ENCODE data around the gene VKORC1L1.
"Not testable (repeated sequence)": the region's sequence is repeated elsewhere in the genome, so short reads cannot be mapped to it uniquely, and the experiment has no call there.

VKORC1L1 gene
- total RNA-seq: 10.3 to 12.8 (median 12.6) reads per million in 3 donors

DNA sequence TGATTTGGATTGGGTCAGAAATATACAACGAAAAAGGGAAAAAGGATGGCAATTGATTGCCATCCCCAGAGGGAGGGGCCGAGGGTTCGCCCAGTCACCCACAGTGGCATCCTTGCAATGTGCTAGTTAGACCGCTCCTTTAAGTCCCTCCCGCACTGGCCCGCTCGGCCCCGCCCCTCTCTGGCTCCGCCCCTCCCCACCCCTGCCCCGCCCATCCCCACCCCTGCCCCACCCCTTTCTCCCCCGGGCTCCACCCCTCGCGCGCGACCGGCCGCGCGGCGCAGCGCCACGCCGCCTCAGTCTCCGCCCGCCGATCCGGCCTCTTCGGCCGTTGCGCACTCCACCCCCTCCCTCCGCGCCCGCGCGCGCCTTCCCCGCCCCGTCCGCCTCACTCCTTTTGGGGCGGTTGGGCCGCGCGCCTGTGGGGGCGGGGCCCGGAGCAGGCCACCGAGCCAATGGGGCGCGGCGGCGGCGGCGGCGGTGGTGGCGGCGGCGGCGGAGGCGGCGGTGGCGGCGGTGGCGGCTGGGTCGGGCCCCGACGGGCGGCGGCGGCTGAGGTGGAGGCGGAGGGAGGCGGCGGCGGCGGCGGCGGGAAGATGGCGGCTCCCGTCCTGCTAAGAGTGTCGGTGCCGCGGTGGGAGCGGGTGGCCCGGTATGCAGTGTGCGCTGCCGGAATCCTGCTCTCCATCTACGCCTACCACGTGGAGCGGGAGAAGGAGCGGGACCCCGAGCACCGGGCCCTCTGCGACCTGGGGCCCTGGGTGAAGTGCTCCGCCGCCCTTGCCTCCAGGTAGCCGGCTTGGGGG lies at the start of gene VKORC1L1:
Gene VKORC1L1 (plus strand): TSS at position 299 of the 806 bp plus-strand sequence. CDS start 298 bp downstream, at position 597.
- peak; percentile 90 to 94 (median 92) for DNase-seq

DNA sequence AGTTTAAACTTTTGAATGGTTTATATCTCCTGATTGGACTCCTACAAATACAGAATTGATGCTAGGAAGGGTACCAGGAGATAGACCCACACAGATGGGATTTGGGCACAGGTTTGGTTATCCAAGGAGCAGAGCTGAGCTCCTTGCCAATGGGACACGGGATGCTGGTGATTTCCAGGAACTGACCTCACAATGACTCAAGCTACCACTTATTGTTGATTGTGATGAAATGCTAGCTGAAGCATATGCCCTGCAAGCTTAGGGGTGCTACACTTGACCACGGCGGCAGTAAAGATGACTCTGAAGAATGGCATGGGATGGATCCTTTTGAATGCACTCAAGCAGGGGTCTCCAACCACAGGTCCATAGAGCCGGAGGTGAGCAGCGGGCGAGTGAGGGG lies 45.5 kb upstream of the VKORC1L1 start:
- Histone ChIP-seq H3K9me3 (ENCODE audit: control insufficient read depth, low read length) (no peaks in the 10 kb centered on the region), H3K27ac (ENCODE audit: insufficient read depth, low read length, poor library complexity, severe bottlenecking) (no peak overlapping the region), H3K4me1 (ENCODE audit: control insufficient read depth, insufficient read depth, low read length, poor library complexity, severe bottlenecking) (no peaks in the 10 kb centered on the region), H3K4me3 (ENCODE audit: insufficient read depth, low read depth, low read length, poor library complexity, severe bottlenecking) (no peak overlapping the region), H3K27me3 (replicated peaks; ENCODE audit: control insufficient read depth, insufficient read depth, low read length, poor library complexity, severe bottlenecking) (no peaks in the 10 kb centered on the region), H3K36me3 (ENCODE audit: control insufficient read depth, insufficient read depth, low read length) (no peaks in the 10 kb centered on the region)
- DNase-seq: no peak

More for the DNA sequence above, at the start of gene VKORC1L1:
- Histone ChIP-seq H3K4me3 (ENCODE audit: insufficient read depth, low read depth, low read length, poor library complexity, severe bottlenecking) (peak within 1 kb of the TSS; percentile 65), H3K4me1 (ENCODE audit: control insufficient read depth, insufficient read depth, low read length, poor library complexity, severe bottlenecking) (peaks cover 3% of the 10 kb centered on the region), H3K27me3 (replicated peaks; ENCODE audit: control insufficient read depth, insufficient read depth, low read length, poor library complexity, severe bottlenecking) (no peaks in the 10 kb centered on the region), H3K36me3 (ENCODE audit: control insufficient read depth, insufficient read depth, low read length) (no peaks in the 10 kb centered on the region), H3K9me3 (ENCODE audit: control insufficient read depth, low read length) (no peaks in the 10 kb centered on the region), H3K27ac (ENCODE audit: insufficient read depth, low read length, poor library complexity, severe bottlenecking) (peak within 1 kb of the TSS; percentile 48)

DNA sequence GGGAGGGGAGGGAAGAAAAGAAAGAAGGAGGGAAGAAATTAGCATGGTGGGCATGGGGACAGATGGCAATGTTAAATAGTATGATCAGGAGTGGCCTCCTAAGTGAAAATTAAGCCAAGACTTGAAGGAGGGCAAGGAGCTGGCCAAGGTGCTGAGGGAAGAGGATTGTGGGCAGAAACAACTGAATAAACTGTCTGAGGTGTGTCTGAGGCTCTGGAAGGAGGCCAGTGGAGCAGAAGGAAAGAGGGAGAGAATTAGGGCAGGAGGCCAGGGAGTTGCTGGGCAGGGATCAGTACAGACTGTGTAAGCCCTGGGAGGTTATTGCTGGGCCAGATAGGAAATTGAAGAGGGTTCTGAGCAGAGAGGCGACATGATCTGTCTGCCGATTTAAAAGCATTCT lies 40.6 kb upstream of the VKORC1L1 start:
- H3K4me1 ChIP-seq (ENCODE audit: control insufficient read depth, insufficient read depth, low read length, poor library complexity, severe bottlenecking): no peaks in the 10 kb centered on the region
- DNase-seq: no peak
- no peak overlapping the region for H3K4me3 ChIP-seq (ENCODE audit: insufficient read depth, low read depth, low read length, poor library complexity, severe bottlenecking)
- no peak overlapping the region for H3K27ac ChIP-seq (ENCODE audit: insufficient read depth, low read length, poor library complexity, severe bottlenecking)
- no peaks in the 10 kb centered on the region for H3K36me3 ChIP-seq (ENCODE audit: control insufficient read depth, insufficient read depth, low read length)
- no peaks in the 10 kb centered on the region for H3K9me3 ChIP-seq (ENCODE audit: control insufficient read depth, low read length)
- H3K27me3 ChIP-seq (replicated peaks; ENCODE audit: control insufficient read depth, insufficient read depth, low read length, poor library complexity, severe bottlenecking): no peaks in the 10 kb centered on the region

DNA sequence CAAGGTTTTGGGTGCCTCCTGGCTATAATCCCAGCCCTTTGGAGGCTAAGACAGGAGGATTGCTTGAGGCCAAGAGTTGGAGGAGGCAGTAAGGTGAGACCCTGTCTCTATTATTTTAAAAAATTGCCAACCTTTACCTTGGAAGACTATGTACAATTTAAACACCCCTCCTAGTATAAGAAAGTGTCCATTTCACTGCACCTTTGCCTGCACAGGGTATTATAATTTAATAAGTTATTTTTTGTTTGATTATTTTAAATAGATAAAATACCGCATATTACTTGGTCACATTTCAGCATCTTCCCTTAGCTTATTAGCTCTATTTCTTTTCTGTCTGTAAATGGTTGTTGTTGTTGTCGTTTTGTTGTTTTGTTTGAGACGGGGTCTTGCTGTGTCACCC lies 36.2 kb upstream of the VKORC1L1 start:
- H3K9me3 ChIP-seq (ENCODE audit: control insufficient read depth, low read length); H3K4me1 ChIP-seq (ENCODE audit: control insufficient read depth, insufficient read depth, low read length, poor library complexity, severe bottlenecking); H3K27ac ChIP-seq (ENCODE audit: insufficient read depth, low read length, poor library complexity, severe bottlenecking); H3K36me3 ChIP-seq (ENCODE audit: control insufficient read depth, insufficient read depth, low read length); H3K4me3 ChIP-seq (ENCODE audit: insufficient read depth, low read depth, low read length, poor library complexity, severe bottlenecking); H3K27me3 ChIP-seq (replicated peaks; ENCODE audit: control insufficient read depth, insufficient read depth, low read length, poor library complexity, severe bottlenecking); DNase-seq: not testable (repeated sequence)

DNA sequence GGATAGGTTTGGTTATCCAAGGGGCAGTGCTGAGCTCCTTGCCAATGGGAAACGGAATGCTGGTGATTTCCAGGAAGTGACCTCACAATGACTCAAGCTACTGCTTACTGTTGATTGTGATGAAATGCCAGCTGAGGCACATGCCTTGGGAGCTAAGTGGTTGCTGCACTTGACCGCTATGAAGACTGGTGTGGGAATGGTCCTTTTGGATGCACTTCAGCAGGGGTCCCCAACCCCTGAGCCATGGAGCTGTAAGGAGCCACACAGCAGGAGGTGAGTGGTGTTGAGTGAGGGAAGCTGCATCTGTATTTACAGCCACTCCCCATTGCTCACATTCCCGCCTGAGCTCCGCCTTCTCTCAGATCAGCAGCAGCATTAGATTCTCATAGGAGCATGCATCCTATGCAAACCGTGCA lies 35.3 kb upstream of the VKORC1L1 start:
- not testable (repeated sequence) for H3K27ac ChIP-seq (ENCODE audit: insufficient read depth, low read length, poor library complexity, severe bottlenecking); H3K4me1 ChIP-seq (ENCODE audit: control insufficient read depth, insufficient read depth, low read length, poor library complexity, severe bottlenecking); H3K36me3 ChIP-seq (ENCODE audit: control insufficient read depth, insufficient read depth, low read length); H3K27me3 ChIP-seq (replicated peaks; ENCODE audit: control insufficient read depth, insufficient read depth, low read length, poor library complexity, severe bottlenecking); H3K4me3 ChIP-seq (ENCODE audit: insufficient read depth, low read depth, low read length, poor library complexity, severe bottlenecking); DNase-seq; H3K9me3 ChIP-seq (ENCODE audit: control insufficient read depth, low read length)

DNA sequence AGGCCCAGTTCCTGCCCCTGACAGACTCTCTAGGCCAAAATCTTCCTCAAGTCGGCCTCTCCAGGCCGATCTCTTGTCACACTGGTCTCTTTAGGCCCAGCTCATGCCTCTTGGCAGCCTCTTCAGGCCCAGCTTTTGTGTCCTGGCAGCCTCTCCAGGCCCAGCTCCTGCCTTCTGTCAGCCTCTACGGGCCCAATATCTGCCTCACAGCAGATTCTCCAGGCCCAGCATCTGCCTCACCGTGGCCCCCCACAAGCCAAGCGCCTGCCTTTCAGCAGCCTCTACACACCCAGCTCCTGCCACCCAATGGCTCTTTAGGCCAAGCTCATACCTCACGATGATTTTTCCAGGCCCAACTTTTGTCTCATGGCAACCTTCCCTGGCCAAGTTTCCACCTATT lies 33.0 kb upstream of the VKORC1L1 start:
- no peak overlapping the region for H3K4me3 ChIP-seq (ENCODE audit: insufficient read depth, low read depth, low read length, poor library complexity, severe bottlenecking)
- no peaks in the 10 kb centered on the region for H3K27me3 ChIP-seq (replicated peaks; ENCODE audit: control insufficient read depth, insufficient read depth, low read length, poor library complexity, severe bottlenecking)
- no peak for DNase-seq
- H3K36me3 ChIP-seq (ENCODE audit: control insufficient read depth, insufficient read depth, low read length): no peaks in the 10 kb centered on the region
- no peaks in the 10 kb centered on the region for H3K9me3 ChIP-seq (ENCODE audit: control insufficient read depth, low read length)
- no peak overlapping the region for H3K27ac ChIP-seq (ENCODE audit: insufficient read depth, low read length, poor library complexity, severe bottlenecking)
- no peaks in the 10 kb centered on the region for H3K4me1 ChIP-seq (ENCODE audit: control insufficient read depth, insufficient read depth, low read length, poor library complexity, severe bottlenecking)

DNA sequence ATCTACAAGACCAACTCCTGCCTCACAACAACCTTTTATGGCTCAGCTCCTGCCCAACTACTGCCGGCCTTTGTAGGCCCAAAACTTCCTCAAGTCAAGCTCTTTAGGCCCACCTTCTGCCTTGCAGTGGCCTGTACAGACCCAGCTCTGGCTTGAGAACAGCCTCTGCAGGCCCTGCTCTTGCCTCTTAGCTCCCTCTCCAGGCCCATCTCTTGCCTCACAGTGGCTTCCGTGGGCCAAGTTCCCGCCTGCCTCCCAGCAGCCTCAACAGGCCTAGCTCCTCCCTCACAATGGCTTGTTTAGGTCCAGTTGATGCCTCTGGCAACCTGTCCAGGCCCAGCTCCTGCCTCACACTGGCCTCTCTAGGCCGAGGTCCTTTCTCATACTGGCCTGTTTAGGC lies 32.4 kb upstream of the VKORC1L1 start:
- H3K36me3 ChIP-seq (ENCODE audit: control insufficient read depth, insufficient read depth, low read length): no peaks in the 10 kb centered on the region
- H3K27ac ChIP-seq (ENCODE audit: insufficient read depth, low read length, poor library complexity, severe bottlenecking): no peak overlapping the region
- no peak overlapping the region for H3K4me3 ChIP-seq (ENCODE audit: insufficient read depth, low read depth, low read length, poor library complexity, severe bottlenecking)
- no peaks in the 10 kb centered on the region for H3K9me3 ChIP-seq (ENCODE audit: control insufficient read depth, low read length)
- no peak for DNase-seq
- no peaks in the 10 kb centered on the region for H3K27me3 ChIP-seq (replicated peaks; ENCODE audit: control insufficient read depth, insufficient read depth, low read length, poor library complexity, severe bottlenecking)
- no peaks in the 10 kb centered on the region for H3K4me1 ChIP-seq (ENCODE audit: control insufficient read depth, insufficient read depth, low read length, poor library complexity, severe bottlenecking)

DNA sequence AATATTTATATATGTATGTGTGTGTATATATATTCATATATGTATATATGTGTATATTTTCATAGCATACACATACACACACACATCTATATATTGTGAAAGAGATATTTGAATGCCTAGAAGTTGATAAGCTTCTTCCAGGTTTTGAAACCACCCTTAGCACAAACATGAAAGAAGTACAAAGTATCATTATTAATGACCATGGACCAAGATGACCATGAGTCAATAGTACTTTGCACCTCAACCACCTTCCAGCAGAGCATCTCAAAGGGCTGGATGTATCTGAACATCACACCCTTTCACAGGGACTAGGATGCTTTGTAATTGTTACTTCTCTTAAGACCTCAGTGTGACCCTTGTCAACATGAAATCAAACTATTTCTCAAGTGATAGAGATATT lies 29.3 kb upstream of the VKORC1L1 start:
- not testable (repeated sequence) for H3K9me3 ChIP-seq (ENCODE audit: control insufficient read depth, low read length); H3K4me1 ChIP-seq (ENCODE audit: control insufficient read depth, insufficient read depth, low read length, poor library complexity, severe bottlenecking); H3K36me3 ChIP-seq (ENCODE audit: control insufficient read depth, insufficient read depth, low read length); H3K27me3 ChIP-seq (replicated peaks; ENCODE audit: control insufficient read depth, insufficient read depth, low read length, poor library complexity, severe bottlenecking); H3K27ac ChIP-seq (ENCODE audit: insufficient read depth, low read length, poor library complexity, severe bottlenecking); DNase-seq; H3K4me3 ChIP-seq (ENCODE audit: insufficient read depth, low read depth, low read length, poor library complexity, severe bottlenecking)

DNA sequence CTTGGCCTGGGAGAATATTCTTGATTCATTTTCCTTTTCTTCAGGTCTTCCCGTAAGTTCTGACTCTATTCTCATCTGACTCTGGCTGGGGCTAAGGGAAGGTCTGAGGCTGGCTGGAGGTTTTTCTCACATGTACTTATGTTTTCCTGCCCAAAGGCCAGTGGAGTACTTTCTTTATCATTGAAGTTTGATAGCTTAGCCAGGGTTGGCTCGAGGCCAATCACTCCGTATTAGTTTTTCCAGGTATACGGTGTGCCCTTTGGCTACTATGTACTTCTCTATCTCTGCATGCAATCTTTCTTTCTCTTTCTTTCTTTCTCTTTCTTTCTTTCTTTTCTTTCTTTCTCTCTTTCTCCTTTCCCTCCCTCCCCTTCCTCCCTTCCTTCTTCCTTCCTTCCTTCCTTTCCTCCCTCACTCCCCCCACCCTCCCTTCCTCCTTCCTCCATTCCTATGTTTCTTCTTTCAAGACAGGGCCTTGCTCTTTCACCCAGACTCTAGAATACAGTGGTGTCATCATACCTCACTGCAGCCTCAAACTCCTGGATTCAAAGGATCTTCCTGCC lies 26.8 kb upstream of the VKORC1L1 start:
- H3K27me3 ChIP-seq (replicated peaks; ENCODE audit: control insufficient read depth, insufficient read depth, low read length, poor library complexity, severe bottlenecking): no peaks in the 10 kb centered on the region
- H3K36me3 ChIP-seq (ENCODE audit: control insufficient read depth, insufficient read depth, low read length): no peaks in the 10 kb centered on the region
- H3K4me3 ChIP-seq (ENCODE audit: insufficient read depth, low read depth, low read length, poor library complexity, severe bottlenecking): no peak overlapping the region
- no peaks in the 10 kb centered on the region for H3K9me3 ChIP-seq (ENCODE audit: control insufficient read depth, low read length)
- H3K4me1 ChIP-seq (ENCODE audit: control insufficient read depth, insufficient read depth, low read length, poor library complexity, severe bottlenecking): no peaks in the 10 kb centered on the region
- no peak for DNase-seq
- H3K27ac ChIP-seq (ENCODE audit: insufficient read depth, low read length, poor library complexity, severe bottlenecking): no peak overlapping the region

DNA sequence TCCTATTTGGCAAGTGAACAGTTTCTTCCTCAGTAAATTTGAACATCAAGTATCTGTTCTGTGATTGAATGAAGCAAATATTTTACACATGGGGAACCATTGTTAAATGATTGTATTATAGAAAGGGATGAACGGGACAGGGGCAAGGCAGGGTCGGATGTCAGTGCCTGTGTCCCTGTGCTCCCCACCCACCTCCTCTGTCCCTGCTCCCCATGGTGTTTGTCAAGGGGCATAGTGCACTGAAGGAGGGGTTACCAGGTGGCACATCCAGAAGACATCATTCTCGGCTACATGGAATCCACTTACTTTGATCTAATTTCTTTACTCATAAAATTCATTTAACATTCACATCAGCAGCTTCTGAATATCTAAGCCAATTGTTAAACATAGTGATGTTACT lies 19.4 kb upstream of the VKORC1L1 start:
- not testable (repeated sequence) for H3K9me3 ChIP-seq (ENCODE audit: control insufficient read depth, low read length); H3K36me3 ChIP-seq (ENCODE audit: control insufficient read depth, insufficient read depth, low read length); H3K27me3 ChIP-seq (replicated peaks; ENCODE audit: control insufficient read depth, insufficient read depth, low read length, poor library complexity, severe bottlenecking); H3K4me1 ChIP-seq (ENCODE audit: control insufficient read depth, insufficient read depth, low read length, poor library complexity, severe bottlenecking); DNase-seq; H3K4me3 ChIP-seq (ENCODE audit: insufficient read depth, low read depth, low read length, poor library complexity, severe bottlenecking); H3K27ac ChIP-seq (ENCODE audit: insufficient read depth, low read length, poor library complexity, severe bottlenecking)

Measured in effector memory CD4-positive, alpha-beta T cell (primary cell).